T47D (cell line): ENCODE results near the gene MMP17.
A peak's percentile ranks its signal among the peaks of the same experiment; 100 is the strongest.

Experiments
- DNase-seq, 2 experiments: peaks; one replicate each; pipeline versions ENCODE4 v3.0.0 to v3.0.0-alpha.2; 2011 to 2012; ENCODE audit warnings: low read depth in 1 of 2, low spot score in 1 of 2
- JUND ChIP-seq: IDR thresholded peaks from 2 replicates; pipeline ENCODE4 v1.6.1; 2012; ENCODE audit warnings: low read depth
- in situ Hi-C: cut with HindIII; loops from 2 replicates; pipeline ENCODE4 v1.10.0; 2016; ENCODE audit warnings: low sequenced_read_pairs, low pct_unique_long_range_greater_than_20kb

MMP17 gene

DNA sequence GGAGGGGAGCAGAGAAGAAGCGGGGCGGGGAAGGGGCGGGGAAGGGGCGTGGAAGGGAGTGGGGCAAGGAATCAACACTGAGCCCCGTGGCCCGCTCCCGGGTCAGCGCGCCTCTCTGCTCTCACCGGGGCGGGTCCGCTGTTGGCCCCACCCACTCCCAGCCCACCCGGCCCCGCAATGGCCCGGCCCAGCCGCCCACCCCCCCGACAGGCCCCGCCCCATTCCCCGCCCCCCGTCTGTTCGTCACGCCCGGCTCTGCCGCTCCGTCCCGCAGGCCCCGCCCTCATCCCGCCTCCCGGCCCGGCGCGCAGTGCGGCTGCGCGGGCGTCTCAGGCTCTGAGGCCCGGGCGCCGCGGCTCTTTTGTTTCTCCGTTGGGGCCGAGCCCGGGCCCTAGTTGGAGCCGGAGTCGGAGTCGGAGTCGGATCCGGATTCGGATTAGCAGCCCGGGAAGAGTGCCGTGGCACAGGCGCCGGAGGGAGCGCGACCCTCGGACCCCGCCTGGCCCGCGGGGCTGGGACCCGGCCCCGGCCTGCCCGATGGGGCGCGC is 66.2 kb downstream of the MMP17 start, which contains the start of gene ULK1:
Gene ULK1 (plus strand): TSS at position 310 of the 548 bp plus-strand sequence. CDS start 380 bp downstream, outside the sequence.
- DNase-seq: peak; percentile 93 to 99
- in situ Hi-C loops: no loop called here
- TF ChIP-seq JUND: no peak

DNA sequence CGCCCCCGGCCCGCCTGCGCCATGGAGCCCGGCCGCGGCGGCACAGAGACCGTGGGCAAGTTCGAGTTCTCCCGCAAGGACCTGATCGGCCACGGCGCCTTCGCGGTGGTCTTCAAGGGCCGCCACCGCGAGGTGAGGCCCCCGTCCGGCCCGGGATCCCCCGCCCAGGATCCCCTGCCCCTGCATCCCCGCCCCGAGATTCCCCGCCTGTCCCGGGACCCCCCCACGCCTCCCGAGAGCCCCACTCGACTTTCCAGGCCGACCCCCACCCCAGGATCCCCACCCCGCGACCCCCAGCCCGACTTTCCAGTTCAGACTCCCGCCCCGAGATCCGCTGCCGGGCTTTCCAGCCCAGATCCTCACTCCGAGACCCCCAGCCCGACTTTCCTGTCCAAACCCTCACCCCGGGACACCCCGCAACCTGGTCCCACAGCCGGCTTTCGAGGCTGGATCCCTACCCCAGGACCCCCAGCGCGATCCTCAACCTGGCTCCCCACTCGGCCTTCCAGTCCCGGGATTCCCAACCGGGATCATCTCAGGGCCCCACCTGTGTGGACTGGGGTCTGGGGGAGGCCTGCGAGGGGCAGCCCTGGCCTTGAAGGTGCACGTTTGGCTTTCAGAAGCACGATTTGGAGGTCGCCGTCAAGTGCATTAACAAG is 66.9 kb downstream of the MMP17 start:
- in situ Hi-C loops: no loop called here
- no peak for TF ChIP-seq JUND
- peak in 1 of 2 experiments; percentile 39 for DNase-seq

DNA sequence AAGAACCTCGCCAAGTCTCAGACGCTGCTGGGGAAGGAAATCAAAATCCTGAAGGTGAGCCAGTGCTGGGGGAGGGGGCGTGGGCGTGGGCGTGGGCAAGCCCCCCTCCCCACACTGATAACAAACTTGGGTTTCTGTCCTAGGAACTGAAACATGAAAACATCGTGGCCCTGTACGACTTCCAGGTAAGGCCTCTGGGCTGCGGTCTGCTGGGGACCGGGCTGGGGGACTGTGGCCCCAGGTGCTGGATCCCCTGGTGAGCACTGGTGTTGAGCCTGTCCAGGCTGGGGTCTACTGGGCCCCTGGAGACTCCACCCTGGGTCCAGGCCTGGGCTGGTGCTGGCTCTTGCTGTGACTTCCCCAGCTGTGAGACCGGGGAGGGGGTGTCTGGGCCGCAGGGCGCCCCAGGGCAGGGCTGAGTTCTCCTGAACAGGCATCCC is 67.5 kb downstream of the MMP17 start:
- peak in 1 of 2 experiments; percentile 26 for DNase-seq
- in situ Hi-C loops: no loop called here
- TF ChIP-seq JUND: no peak

DNA sequence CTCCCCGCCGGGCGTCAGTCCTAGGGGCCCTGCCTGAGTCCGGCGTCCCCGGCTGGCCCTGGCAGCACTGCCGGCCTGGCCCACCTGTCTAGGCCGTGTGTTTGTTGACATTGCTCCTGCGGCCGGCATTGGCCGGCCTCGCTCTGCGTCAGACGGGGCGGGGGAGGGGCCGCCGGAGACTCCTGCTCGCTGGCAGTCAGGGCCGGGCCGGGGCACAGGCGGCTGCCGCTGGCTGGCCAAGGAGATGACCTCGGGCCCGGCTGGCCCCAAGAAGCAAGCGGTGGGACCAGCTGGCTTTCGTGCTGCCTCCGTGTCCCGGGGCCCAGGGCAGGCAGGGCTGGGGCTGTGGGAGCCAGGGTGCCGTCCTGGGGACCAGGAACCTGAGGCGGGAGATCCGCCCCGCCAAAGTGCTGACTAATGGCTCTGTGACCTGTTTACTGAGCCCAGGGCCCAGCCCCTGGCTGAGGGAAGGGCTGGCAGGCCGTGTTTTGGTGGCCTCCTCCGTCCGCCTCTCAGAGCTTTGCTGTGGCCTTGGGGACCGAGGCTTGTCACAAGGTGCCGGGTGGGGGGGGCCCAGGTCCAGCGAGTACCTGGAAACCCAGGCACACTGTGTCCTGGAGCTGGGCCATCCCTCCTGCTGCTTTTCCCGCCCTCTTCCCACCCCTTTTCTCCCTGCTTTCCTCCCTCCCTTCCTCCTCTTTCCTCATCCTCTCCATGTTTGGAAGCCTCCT is 68.1 kb downstream of the MMP17 start:
- DNase-seq: peak; percentile 93 to 100
- in situ Hi-C loops: no loop called here
- TF ChIP-seq JUND: no peak

DNA sequence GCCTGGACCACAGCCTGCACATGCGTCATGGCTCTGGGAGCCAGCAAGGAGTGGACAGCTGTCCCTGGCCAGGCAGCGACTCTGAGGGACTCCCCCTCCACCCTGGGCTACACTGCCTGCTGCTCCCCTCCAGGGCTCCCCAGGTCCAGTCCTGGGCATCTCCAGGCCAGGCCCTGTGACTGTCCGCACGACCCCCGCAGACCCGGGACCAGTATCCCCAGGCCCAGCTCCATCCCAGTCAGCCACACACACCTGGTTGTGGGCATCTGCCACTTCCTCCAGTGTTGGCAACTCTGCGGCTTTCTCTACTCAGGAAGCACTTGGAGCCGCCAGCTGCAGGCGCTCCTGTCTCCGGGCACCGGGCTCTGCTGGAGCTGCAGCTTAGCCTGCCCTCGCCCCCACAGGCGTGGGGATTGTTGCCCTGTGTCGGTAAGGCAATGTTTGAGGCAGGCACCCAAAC is 68.6 kb downstream of the MMP17 start:
- in situ Hi-C loops: no loop called here
- no peak for TF ChIP-seq JUND
- no peak for DNase-seq

DNA sequence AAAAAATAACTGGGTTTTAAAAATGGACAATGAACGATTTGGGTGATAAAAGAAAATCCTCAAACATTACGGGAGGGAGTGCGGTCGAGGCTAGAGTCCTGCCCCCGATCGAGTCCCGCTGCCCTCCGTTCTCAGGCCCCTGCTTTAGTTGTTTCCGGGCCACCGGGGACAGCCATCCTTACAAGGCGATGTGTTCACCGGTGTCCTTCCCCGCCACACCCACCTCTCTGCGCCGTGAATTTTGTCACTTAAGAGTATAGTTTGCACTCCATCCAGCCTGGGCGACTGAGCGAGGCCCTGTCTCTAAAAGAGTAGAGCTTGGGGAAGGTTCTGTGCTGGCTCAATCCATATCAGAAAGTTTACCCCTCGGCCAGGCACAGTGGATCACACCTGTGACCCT is 69.1 kb downstream of the MMP17 start:
- in situ Hi-C loops: no loop called here
- TF ChIP-seq JUND: no peak
- no peak for DNase-seq

DNA sequence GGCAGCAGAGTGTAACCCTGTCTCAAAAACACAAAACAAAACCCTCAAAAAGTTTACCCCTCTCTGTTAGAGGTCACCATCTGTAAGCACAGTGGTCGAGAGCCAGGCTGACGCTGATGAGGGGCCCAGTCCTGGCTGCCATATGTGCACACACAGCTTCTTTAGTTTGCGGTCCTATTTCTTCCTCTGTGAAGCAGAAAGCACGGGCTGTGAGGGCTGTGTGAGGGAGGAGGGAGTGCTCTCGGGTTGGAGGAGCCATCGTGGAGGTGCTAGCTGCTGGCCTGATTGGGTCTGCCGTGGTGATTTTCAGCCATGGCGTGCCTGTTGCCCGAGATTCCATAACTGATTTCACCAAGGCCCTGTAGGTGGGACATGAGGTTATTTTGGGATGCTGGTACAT is 69.7 kb downstream of the MMP17 start:
- in situ Hi-C loops: no loop called here
- DNase-seq: no peak
- TF ChIP-seq JUND: no peak

DNA sequence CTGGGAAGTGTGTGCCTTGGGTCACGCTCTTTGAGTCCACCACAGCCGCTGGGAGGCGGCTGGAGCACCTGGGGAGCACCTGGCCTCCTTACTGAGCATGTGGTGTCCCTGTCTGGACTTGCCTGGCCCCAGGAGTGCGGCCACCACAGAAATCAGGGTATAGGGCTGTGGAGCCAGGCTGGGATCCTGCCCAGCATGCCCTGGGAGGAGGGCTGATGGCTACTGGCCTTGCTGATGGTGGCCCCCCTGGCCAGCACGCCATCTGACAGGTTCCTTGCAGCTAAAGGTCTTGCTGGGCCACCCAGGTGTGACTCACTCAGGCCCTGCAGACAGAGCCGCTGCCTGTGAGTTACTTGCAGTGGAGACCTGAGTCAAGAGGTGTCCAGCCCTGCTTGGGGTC is 72.2 kb downstream of the MMP17 start:
- in situ Hi-C loops: no loop called here
- no peak for DNase-seq
- no peak for TF ChIP-seq JUND
